Karpas-422 (cell line): ENCODE measurements around the gene P2RX6. TPM values are rescaled to one million over a fixed set of nuclear protein-coding genes. Genes with fewer than 3 reads are reported as not detected.
"Not testable (repeated sequence)": the region's sequence is repeated elsewhere in the genome, so short reads cannot be mapped to it uniquely, and the experiment has no call there.

ENCODE experiments used
- DNase-seq: peaks from one replicate; pipeline ENCODE4 v3.0.0-alpha.2; 2015
- H2AFZ ChIP-seq: fragments of 200-600 bp; sonication (generic); 2 replicates; pipeline ENCODE4 v1.6.1; 2014; ENCODE audit warnings: antibody characterized with exemption, low read length, mixed read lengths
- H3K27ac ChIP-seq: fragments of 200-600 bp; sonication (generic); 2 replicates; pipeline ENCODE4 v1.5.1; 2014; ENCODE audit warnings: mild to moderate bottlenecking, low read length, moderate library complexity
- H3K27me3 ChIP-seq: fragments of 200-600 bp; sonication (generic); 2 replicates; pipeline ENCODE4 v1.6.1; 2014; ENCODE audit warnings: low read length, mixed read lengths
- H3K36me3 ChIP-seq: fragments of 200-600 bp; sonication (generic); 2 replicates; pipeline ENCODE4 v1.6.1; 2014; ENCODE audit warnings: low read length, mixed read lengths; ENCODE audit not compliant: insufficient read depth
- H3K4me1 ChIP-seq: fragments of 200-600 bp; sonication (generic); 2 replicates; pipeline ENCODE4 v1.6.1; 2014; ENCODE audit warnings: mild to moderate bottlenecking, low read length, mixed read lengths
- H3K4me2 ChIP-seq: fragments of 200-600 bp; sonication (generic); 2 replicates; pipeline ENCODE4 v1.6.1; 2014; ENCODE audit warnings: low read length, low read depth, mild to moderate bottlenecking; ENCODE audit not compliant: poor library complexity, severe bottlenecking
- H3K4me3 ChIP-seq: fragments of 200-600 bp; sonication (generic); 2 replicates; pipeline ENCODE4 v1.5.1; 2014; ENCODE audit warnings: mild to moderate bottlenecking, antibody characterized with exemption, low read length, mixed read lengths
- H3K79me2 ChIP-seq: fragments of 200-600 bp; sonication (generic); 2 replicates; pipeline ENCODE4 v1.6.1; 2014; ENCODE audit warnings: mild to moderate bottlenecking, low read length, mixed read lengths
- H3K9ac ChIP-seq: fragments of 200-600 bp; sonication (generic); 2 replicates; pipeline ENCODE4 v1.6.0; 2014; ENCODE audit warnings: low read length
- H3K9me2 ChIP-seq: fragments of 200-600 bp; sonication (generic), shearing (Covaris generic); replicated peaks from 2 replicates; pipeline ENCODE4 v1.6.0; 2014; ENCODE audit warnings: mild to moderate bottlenecking, low read length, moderate library complexity; ENCODE audit not compliant: insufficient read depth
- H3K9me3 ChIP-seq: fragments of 300-700, 200-600 bp; sonication (generic); 2 replicates; pipeline ENCODE4 v1.6.1; 2014; ENCODE audit warnings: low read length, mixed read lengths
- H4K20me1 ChIP-seq: fragments of 200-600 bp; sonication (generic); 2 replicates; pipeline ENCODE4 v1.6.1; 2014; ENCODE audit warnings: mild to moderate bottlenecking, antibody characterized with exemption, low read length, low read depth; ENCODE audit not compliant: insufficient read depth
- total RNA-seq: library from RNA; depleted of rRNA; stranded (reverse); fragments of >200 nt; shearing (Covaris generic); gene quantifications from 2 replicates; pipeline ENCODE4 v1.2.3, GENCODE V29; 2014; ENCODE audit warnings: low replicate concordance

Gene P2RX6
- total RNA-seq, 1 experiment from 2014 or later, result 1.6 TPM

- not testable (repeated sequence) for H3K4me3 ChIP-seq, H3K27ac ChIP-seq, H3K36me3 ChIP-seq, H3K9me2 ChIP-seq, H3K79me2 ChIP-seq, H3K9ac ChIP-seq, H4K20me1 ChIP-seq, H2AFZ ChIP-seq, H3K9me3 ChIP-seq, H3K4me1 ChIP-seq, H3K27me3 ChIP-seq, DNase-seq
- peak overlapping the region; percentile 19 for H3K4me2 ChIP-seq
Measured at GRCh38 chr22:20972014-20972694, 42.8 kb upstream of the P2RX6 start.

DNA sequence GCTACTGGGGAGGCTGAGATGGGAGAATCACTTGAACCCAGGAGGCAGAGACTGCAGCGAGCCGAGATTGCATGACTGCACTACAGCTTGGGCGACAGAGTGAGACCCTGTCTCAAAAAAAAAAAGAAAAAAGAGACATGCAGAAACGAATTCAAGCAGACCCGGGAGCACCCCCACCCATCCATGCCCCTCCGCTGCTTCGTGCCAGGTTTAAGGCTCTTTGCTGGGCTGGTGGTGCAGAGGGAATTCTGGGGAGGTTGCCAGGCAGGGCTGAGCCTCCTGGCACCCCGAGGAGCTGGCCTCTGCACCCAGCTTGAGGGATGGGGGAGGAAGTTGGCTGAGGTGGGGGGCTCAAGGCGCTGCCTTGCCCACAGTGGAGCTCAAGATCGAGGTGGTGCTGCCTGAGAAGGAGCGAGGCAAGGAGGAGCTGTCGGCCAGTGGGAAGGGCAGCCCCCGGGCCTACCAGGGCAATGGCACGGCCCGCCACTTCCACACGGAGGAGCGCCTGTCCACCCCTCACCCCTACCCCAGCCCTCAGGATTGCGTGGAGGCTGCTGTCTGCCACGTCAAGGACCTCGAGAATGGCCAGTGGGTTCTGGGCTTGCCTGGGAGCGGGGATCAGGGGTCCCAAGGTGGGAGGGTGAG lies 41.9 kb upstream of the P2RX6 start:
- peaks cover 4% of the 10 kb centered on the region; the same call in 1 of the 2 replicates for H3K4me1 ChIP-seq
- H3K4me3 ChIP-seq, result no peak overlapping the region
- no peaks in the 10 kb centered on the region for H3K36me3 ChIP-seq
- DNase-seq, result no peak
- H3K9ac ChIP-seq, result no peak overlapping the region
- no peak overlapping the region for H3K4me2 ChIP-seq
- no peaks in the 10 kb centered on the region for H4K20me1 ChIP-seq
- H3K27ac ChIP-seq, result no peak overlapping the region
- H3K9me2 ChIP-seq, result no peaks in the 10 kb centered on the region
- no peaks in the 10 kb centered on the region for H3K79me2 ChIP-seq
- no peaks in the 10 kb centered on the region for H3K9me3 ChIP-seq
- no peaks in the 10 kb centered on the region for H3K27me3 ChIP-seq
- H2AFZ ChIP-seq, result no peak overlapping the region

DNA sequence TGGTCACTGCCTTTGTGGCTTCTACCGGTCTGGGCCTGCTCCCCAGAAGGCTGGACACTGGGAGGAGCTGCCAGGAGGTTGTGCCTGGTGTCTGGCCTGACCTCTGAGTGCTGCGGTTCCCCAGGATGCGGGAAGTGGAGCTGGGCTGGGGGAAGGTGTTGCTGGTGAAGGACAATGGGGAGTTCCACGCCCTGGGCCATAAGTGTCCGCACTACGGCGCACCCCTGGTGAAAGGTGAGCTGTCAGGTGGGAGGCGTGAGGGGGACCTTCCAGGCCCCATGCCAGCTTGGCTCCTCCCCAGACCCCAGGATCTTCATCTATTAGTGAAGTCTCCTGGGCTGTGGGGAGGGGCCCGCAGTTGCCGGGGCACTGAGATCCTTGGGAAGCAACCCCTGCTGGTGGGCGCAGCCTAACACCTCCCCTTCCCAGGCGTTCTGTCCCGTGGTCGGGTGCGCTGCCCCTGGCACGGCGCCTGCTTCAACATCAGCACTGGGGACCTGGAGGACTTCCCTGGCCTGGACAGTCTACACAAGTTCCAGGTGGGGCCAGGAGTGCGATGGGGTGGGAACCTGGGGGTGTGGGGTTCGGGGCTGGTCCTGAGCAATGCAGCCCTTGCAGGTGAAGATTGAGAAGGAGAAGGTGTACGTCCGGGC lies 41.2 kb upstream of the P2RX6 start:
- DNase-seq, result no peak
- no peaks in the 10 kb centered on the region for H3K27me3 ChIP-seq
- H3K9ac ChIP-seq, result no peak overlapping the region
- H3K9me2 ChIP-seq, result no peaks in the 10 kb centered on the region
- peaks cover 4% of the 10 kb centered on the region; the same call in 1 of the 2 replicates for H3K4me1 ChIP-seq
- H3K36me3 ChIP-seq, result no peaks in the 10 kb centered on the region
- no peaks in the 10 kb centered on the region for H4K20me1 ChIP-seq
- no peaks in the 10 kb centered on the region for H3K79me2 ChIP-seq
- no peaks in the 10 kb centered on the region for H3K9me3 ChIP-seq
- no peak overlapping the region for H2AFZ ChIP-seq
- no peak overlapping the region for H3K27ac ChIP-seq
- H3K4me3 ChIP-seq, result no peak overlapping the region
- no peak overlapping the region for H3K4me2 ChIP-seq

DNA sequence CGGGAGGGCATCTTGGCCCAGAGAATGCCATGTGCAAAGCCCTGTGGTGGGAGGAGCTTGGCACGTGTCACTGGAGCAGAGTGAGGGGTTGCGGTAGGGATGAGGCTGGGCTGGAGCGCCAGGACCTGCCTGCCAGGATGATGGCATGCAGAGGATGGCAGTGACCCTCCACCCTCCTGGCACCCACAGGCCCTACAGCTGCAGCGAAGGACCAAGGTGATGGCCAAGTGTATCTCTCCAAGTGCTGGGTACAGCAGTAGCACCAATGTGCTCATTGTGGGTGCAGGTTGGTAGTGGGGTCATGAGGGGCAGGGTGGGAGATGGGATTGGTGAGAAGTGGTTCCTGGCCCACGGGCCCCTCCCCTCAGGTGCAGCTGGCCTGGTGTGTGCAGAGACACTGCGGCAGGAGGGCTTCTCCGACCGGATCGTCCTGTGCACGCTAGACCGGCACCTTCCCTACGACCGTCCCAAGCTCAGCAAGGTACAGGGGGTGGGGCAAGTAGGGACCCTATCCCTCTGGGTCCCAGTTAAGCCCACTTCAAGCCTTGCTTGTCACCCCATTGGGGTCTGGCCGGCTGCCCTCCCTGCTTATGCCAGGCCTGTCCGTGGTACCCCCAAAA lies 40.5 kb upstream of the P2RX6 start:
- no peak overlapping the region for H3K9ac ChIP-seq
- H3K27ac ChIP-seq, result no peak overlapping the region
- no peaks in the 10 kb centered on the region for H3K27me3 ChIP-seq
- no peak for DNase-seq
- no peaks in the 10 kb centered on the region for H3K36me3 ChIP-seq
- H3K9me2 ChIP-seq, result no peaks in the 10 kb centered on the region
- no peaks in the 10 kb centered on the region for H4K20me1 ChIP-seq
- H3K4me1 ChIP-seq, result peaks cover 9% of the 10 kb centered on the region
- no peaks in the 10 kb centered on the region for H3K9me3 ChIP-seq
- no peaks in the 10 kb centered on the region for H3K79me2 ChIP-seq
- H2AFZ ChIP-seq, result no peak overlapping the region
- H3K4me3 ChIP-seq, result no peak overlapping the region
- H3K4me2 ChIP-seq, result no peak overlapping the region

GRCh38 chr22:20975541-20976290 lies 39.2 kb upstream of the P2RX6 start:
- Histone ChIP-seq H4K20me1 (no peaks in the 10 kb centered on the region), H3K79me2 (no peaks in the 10 kb centered on the region), H3K9me2 (no peaks in the 10 kb centered on the region), H3K27ac (no peak overlapping the region), H3K4me1 (peaks cover 18% of the 10 kb centered on the region), H3K9ac (no peak overlapping the region), H3K4me3 (no peak overlapping the region), H3K27me3 (no peaks in the 10 kb centered on the region), H3K9me3 (no peaks in the 10 kb centered on the region), H3K4me2 (no peak overlapping the region), H3K36me3 (no peaks in the 10 kb centered on the region), H2AFZ (no peak overlapping the region)
- DNase-seq, result no peak

DNA sequence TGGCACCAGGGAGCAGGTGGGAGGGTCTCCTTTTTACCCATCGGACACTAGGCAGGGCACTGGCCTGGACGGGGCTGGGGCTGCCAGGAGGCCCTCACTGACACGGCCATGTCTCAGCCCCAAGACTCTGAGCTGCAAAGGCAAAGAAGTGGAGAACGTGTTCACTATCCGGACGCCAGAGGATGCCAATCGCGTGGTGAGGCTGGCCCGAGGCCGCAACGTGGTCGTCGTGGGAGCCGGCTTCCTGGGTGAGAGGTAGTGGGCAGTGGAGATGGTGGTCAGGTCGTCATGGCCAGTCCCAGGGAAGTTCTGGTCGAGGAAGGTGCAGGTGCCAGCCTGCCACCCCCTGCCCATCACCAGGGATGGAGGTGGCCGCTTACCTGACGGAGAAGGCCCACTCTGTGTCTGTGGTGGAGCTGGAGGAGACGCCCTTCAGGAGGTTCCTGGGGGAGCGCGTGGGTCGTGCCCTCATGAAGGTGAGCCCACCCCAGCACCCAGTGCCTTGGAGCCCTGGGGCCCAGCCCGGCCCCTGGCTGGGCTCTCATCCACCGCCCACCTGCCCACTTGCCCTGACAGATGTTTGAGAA lies 38.6 kb upstream of the P2RX6 start:
- no peak overlapping the region for H3K4me3 ChIP-seq
- no peaks in the 10 kb centered on the region for H3K9me2 ChIP-seq
- H3K36me3 ChIP-seq, result no peaks in the 10 kb centered on the region
- no peaks in the 10 kb centered on the region for H3K27me3 ChIP-seq
- no peak overlapping the region for H3K4me2 ChIP-seq
- H2AFZ ChIP-seq, result no peak overlapping the region
- H3K4me1 ChIP-seq, result peaks cover 25% of the 10 kb centered on the region
- H3K27ac ChIP-seq, result no peak overlapping the region
- H3K79me2 ChIP-seq, result peaks cover 4% of the 10 kb centered on the region; the same call in 1 of the 2 replicates
- DNase-seq, result no peak
- H3K9ac ChIP-seq, result no peak overlapping the region
- no peaks in the 10 kb centered on the region for H3K9me3 ChIP-seq
- H4K20me1 ChIP-seq, result no peaks in the 10 kb centered on the region

- peaks cover 27% of the 10 kb centered on the region for H3K4me1 ChIP-seq
- H3K27ac ChIP-seq, result no peak overlapping the region
- no peaks in the 10 kb centered on the region for H3K9me3 ChIP-seq
- no peaks in the 10 kb centered on the region for H3K9me2 ChIP-seq
- H4K20me1 ChIP-seq, result no peaks in the 10 kb centered on the region
- no peak overlapping the region for H3K9ac ChIP-seq
- H3K27me3 ChIP-seq, result no peaks in the 10 kb centered on the region
- H3K4me2 ChIP-seq, result no peak overlapping the region
- no peaks in the 10 kb centered on the region for H3K36me3 ChIP-seq
- H3K79me2 ChIP-seq, result peaks cover 6% of the 10 kb centered on the region; the same call in 1 of the 2 replicates
- DNase-seq, result no peak
- H3K4me3 ChIP-seq, result no peak overlapping the region
- no peak overlapping the region for H2AFZ ChIP-seq
Measured at GRCh38 chr22:20977019-20977418, 37.9 kb upstream of the P2RX6 start.
